IPS-18c (cell line): ENCODE measurements around the gene PARP12.

ENCODE experiments used
- H3K4me3 ChIP-seq: 2 replicates; pipeline ENCODE4 v1.7.0; 2013; ENCODE audit warnings: low read depth, mild to moderate bottlenecking, low read length, moderate library complexity; ENCODE audit not compliant: insufficient read depth
- H3K9me3 ChIP-seq: one replicate; pipeline ENCODE4 v1.6.1; 2013; ENCODE audit warnings: mild to moderate bottlenecking, low read length, moderate library complexity; ENCODE audit not compliant: control insufficient read depth, insufficient read depth

PARP12 gene

DNA sequence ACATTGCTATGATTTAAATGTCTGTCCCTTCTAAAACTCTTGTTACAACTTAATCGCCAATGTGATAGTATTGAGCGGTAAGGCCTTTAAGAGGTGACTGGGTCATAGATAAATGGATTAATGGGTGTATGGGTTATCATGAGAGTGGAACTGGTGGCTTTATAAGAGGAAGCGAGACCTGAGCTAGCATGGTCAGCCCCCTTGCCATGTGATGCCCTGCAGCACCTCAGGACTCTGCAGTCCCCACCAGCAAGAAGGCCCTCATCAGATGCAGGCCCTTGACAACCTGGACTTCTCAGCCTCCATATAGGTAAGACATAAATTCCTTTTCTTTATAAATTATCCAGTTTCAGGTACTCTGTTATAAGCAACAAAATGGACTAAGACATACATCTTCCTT, 15.6 kb downstream of the PARP12 start:
- Histone ChIP-seq H3K4me3 (no peak overlapping the region), H3K9me3 (no peaks in the 10 kb centered on the region)

DNA sequence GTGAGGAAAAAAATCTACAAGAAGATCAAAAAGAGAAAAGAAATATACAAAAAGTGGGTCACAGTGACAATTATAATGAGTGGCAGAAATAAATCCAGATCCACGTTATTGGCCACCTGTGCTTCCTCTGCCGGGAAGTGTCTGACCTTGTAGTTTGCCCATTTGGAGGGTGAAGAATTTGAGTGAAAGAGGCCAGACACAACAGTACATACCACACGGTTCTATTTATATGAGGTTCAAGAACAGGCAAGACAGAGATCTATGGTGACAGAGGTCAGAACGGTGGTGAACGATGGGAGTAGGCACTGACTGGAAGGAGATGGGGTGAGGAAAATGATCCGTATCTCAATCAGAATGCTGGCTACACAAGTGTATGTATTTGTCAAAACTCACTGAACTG, 17.1 kb downstream of the PARP12 start:
- H3K9me3 ChIP-seq = no peaks in the 10 kb centered on the region
- no peak overlapping the region for H3K4me3 ChIP-seq

DNA sequence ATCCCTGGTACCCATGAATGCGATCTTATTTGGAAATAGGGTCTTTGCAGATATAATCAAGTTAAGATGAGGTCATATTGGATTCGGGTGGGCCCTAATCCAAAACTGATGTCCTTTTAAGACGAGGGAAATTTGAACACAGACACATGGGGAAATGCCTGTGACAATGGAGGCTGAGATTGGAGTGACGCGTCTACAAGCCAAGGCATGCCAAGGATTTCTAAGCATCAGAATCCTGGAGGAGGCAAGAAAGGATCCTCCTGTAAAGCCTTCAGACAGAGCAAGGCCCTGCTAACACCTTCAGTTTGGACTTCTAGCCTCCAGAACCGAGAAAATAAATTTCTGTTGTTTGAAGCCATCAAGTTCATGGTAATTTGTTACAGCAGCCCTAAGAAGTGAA, 18.5 kb downstream of the PARP12 start:
- Histone ChIP-seq H3K9me3 (peaks cover under 1% of the 10 kb centered on the region), H3K4me3 (no peak overlapping the region)

DNA sequence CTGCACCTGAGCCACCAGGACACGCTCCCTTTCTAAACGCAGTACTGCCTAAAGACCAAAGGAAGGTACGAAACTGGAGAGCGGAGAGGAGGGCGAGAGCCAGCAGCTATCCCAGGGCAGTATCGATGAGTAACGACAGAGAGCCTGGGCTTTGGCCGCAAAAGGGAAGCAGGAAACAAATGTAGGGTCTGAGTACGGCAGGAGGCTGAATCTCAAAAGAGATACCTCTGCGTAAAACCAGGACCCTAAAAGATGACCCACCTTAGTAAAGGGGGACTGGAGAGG, 20.4 kb downstream of the PARP12 start:
- no peak overlapping the region for H3K4me3 ChIP-seq
- peaks cover 4% of the 10 kb centered on the region for H3K9me3 ChIP-seq

DNA sequence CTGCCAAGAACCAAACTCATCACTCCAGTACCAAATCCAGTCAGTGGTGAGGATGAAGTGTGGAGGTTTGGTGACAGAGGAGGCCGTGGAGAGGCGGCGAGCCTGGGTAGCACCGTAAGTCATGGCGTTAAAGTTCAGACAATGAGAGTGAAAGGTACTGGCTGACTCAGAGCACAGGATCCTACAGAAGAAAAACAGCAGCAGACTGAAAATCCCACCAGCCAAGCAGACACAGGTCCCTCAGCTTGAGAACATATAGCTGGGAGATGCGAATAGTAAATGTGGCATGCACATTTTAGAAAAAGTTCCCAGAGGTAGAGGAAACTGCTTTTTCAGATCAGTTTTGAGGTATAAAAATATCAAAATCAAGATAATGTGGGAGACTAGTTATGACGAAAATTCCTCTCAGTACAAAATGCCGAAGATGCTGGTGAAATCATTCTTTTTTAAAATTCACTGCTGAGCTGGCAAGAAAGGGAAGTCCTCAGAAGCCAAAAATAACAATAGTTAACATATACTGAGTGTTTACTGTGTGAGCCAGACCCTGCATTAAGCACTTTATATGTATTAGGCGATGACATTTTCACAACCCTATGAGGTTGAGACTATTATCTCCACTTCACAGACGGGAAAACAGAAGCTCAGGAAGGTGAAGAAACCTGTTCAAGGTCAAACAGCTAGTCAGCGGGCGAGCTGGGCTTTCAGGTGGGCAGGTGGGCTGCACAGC, 20.9 kb downstream of the PARP12 start:
- no peak overlapping the region for H3K4me3 ChIP-seq
- H3K9me3 ChIP-seq = peaks cover 4% of the 10 kb centered on the region

DNA sequence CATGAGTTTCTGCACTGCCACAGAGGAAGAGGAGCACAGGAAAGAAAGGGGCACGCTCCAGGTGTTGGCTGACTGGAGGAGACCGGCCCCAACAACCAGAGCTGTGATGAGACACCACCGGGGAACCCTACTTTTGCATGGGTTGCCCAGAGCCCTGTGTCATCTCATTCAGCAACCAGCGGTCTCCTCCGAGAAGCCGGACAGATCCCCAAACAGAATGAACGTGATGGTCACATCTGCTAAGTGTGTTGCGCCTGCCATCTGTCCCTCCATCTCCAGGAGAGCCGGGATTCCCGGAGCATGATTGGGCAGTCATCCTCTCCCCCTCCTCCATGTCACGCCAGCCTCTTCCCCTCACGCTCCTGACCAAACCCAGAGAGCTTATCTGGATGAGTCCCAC, 22.9 kb downstream of the PARP12 start:
- Histone ChIP-seq H3K4me3 (no peak overlapping the region), H3K9me3 (peaks cover 4% of the 10 kb centered on the region)

DNA sequence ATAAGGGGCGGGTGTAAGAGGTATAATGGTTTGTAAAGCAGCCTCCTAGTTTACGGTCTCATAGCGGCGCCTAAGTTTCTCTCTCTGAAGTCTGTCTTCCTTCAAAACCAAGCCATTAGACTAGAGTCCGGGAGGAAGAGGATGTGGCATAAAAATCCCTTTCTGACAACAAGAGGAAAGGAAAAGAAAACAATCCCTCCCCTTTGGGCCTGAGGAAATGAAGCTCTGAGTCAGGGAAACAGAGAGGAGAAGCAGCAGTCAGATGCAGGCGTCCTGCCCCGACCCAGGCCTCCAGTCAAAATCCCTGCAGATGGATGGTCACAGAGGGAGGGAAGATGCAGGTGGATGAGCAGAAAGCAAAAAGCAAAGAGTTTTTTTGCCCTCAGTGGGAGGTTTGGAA, 23.7 kb downstream of the PARP12 start:
- peaks cover 4% of the 10 kb centered on the region for H3K9me3 ChIP-seq

DNA sequence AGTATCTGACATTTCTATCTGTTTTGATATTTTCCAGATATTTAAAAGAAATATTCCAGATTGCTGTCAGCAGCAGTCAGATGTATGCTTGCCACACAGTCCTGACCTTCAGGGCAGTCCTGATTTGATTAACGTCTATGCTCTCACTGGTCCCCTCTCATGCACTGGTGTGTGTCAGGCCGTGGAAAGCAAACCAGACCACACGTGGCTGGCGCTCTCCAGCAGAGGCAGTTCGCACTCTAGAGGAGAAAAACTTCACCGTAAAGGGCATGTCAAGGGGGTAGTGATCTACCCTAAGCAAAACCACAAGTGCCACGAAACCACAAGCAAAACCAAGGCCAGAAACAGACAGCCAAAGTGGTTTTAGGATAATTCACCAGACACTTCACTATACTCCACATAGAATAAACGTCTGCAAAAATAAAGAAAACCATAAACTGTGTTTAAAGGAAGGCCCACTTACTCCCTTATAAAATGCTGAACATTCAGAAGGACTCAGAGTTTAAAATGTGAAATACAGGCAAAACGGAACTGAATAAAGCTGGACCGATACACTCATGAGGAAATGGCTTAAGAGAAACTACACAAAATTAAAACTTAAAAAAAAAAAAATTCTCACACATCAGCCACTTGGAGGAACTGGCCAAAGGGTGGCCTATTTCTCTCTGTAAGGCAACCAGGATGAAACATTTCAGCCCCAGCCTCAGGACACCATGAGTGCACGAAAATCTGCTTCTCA, 26.4 kb downstream of the PARP12 start:
- H3K4me3 ChIP-seq = no peak overlapping the region
- peaks cover 4% of the 10 kb centered on the region for H3K9me3 ChIP-seq

More for the DNA sequence above, 23.7 kb downstream of the PARP12 start:
- H3K4me3 ChIP-seq = no peak overlapping the region

DNA sequence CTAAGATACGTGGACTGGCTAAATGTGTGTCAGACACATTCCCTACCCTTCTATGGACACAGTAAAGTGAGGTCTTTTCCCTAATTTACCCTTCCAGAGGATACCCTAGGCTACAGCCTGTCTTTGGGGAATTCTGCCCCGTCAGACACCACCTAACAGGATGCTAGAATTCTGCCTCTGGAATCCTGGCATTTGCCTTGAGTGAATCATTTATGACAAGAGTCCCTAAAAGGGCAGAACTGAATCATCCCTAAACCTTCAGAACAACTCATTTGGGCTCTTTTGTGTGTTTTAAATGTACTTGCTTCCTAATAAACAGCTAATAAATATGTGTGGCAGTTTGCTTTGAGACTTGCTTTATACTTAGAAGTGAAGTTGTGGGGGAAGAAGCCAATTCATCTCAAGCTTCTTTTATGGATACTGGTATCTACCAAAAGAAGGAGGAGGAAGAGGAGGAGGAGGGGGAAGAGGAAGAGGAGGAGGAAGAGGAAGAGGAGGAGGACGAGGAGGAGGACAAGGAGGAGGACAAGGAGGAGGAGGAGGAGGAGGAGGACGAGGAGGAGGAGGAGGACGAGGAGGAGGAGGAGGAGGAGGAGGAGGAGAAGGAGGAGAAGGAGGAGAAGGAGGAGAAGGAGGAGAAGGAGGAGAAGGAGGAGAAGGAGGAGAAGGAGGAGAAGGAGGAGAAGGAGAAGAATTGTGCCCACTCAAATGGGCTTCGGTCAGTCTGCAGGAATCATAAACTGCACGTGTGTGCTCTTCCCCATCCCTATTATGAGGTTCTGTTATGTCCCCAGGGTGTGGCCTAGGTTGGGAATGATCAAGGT, 27.1 kb downstream of the PARP12 start:
- peaks cover 4% of the 10 kb centered on the region for H3K9me3 ChIP-seq
- H3K4me3 ChIP-seq = no peak overlapping the region

DNA sequence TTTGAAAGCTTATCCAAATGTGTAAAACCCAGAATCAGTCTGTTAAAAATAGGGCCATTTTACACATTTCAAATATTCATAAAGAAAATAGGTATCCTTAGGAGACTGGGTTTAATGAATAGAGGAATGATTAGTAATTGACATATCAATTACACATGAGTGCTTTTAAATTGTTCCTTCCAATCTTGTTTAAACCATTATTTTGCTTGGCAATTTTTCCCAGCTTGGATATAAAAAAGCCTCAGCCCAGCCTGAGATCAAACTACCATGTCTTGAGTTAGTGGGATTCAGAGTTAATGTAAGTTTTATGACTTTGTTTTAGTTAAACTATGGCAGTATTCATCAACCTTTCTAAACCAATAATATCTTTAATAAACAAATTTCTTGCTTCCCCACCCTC, 28.3 kb downstream of the PARP12 start:
- H3K9me3 ChIP-seq = peaks cover 4% of the 10 kb centered on the region
- no peak overlapping the region for H3K4me3 ChIP-seq

DNA sequence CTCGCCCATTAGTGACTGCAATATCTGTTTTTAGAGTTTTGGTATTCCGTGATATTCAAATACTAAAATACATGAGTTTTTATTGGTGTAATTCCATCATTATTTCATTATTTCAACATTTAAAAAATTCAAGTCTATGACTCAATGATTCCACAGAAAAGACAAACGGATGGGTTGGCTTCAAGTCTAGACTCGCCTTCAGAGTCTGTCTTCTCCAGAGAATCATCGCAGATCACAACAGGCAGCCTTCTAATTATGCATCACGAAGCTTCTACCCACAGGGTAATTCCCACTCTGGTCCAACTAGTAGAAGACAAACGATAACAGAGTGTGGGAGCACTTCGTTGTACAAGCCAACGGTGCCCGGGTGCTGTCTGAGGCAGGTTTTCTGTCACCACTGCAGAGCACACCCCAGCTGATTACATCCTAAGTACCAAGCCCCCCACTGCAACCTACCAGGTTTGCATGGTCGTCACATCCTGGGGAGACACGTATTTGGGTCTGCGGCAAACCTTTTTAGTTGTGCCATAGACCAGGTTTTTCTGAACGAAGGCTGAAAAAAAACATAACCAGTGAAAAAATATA, 28.9 kb downstream of the PARP12 start:
- Histone ChIP-seq H3K4me3 (no peak overlapping the region), H3K9me3 (no peaks in the 10 kb centered on the region)

DNA sequence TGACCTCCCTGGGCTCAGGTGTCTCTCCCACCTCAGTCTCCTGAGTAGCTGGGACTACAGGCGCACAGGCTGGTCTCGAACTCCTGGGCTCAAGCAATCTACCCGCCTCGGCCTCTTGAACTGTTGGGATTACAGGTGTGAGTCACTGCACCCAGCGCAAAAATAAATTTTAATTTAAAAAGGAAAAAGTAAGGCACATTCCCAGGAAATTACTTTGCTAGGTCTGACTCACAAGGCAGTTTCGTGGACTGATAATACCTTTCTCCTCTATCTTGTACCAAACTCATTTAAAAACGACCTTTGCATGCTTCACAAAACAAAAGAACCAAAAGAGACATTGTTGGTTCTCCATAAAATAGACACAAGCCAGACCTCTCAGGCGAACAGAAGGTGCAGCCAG, 29.7 kb downstream of the PARP12 start:
- Histone ChIP-seq H3K9me3 (no peaks in the 10 kb centered on the region), H3K4me3 (no peak overlapping the region)

DNA sequence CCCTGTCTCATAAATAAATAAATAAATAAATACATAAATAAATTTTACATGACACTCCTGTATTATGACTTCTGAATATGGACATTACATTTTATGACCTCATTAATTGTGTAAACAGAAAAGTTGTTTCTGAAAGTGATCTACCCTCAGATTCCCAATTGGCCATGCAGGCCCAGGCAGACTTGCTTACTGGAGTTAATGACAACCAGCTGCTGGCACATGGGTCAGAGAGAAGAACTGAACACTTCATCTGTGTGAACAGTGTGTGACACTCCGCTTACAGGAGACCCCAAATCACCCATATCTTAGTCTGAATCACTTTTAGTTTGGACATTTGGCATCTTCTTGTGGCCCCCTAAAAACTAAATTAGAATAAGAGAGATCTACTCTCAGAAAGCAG, 31.4 kb downstream of the PARP12 start:
- Histone ChIP-seq H3K4me3 (no peak overlapping the region), H3K9me3 (no peaks in the 10 kb centered on the region)

DNA sequence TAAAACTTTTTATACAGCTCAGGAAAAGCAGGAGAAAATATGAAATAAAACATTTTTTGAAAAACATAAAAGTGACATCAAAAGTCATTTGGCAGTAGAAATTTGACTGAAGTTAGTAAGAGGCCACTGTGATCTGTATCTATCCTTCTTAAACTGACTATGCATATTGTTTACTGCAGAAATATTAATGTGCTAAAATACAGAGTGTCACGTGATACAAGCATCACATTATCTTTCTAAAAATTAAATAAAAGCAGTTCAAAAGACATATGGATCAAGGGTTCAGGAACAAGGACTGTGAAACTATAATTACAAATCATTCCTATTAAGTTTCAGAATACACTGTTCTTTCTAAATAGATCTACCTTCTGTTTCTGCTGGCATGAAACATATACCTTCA, 33.7 kb downstream of the PARP12 start:
- no peak overlapping the region for H3K4me3 ChIP-seq

DNA sequence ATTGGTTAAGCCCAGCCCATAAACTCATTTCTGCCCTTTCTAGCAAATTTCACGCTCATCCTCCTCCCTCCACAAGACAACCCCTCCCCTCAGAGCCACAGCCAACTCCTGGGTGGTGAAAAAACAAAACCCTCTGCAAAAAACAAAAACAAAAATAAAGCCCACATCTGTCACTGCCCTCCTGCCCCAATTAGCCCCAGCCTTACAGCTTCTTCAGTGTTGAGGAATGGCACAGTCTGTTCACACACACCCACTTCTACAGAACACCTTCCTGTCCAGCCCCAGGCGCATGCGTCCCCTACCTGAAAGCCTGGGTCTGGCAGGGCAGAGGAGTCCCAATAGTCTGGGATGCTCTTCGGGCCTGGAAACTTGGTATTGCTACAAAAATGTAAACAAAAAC, 34.4 kb downstream of the PARP12 start:
- H3K4me3 ChIP-seq = no peak overlapping the region
- H3K9me3 ChIP-seq = no peaks in the 10 kb centered on the region

More for the DNA sequence above, 33.7 kb downstream of the PARP12 start:
- no peaks in the 10 kb centered on the region for H3K9me3 ChIP-seq

DNA sequence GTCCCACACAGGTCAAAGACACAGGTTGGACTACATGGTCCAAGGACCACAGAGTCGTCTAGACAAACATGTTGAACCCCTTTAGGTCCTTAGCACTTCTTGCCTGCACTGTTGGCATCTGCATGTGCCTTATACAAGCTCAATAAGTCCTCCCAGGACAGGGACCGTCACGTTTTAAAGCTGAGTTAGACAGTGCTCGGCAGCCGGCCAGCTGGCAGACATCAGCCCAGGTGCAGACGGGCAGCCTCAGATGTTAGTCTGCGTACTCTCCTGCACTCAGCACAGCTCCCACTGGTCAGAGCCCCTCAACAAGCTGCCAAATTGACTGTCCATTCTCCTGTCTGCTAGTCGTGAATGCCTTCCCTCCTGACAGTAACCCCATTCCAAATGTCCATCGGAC, 34.9 kb downstream of the PARP12 start:
- H3K4me3 ChIP-seq = no peak overlapping the region
- no peaks in the 10 kb centered on the region for H3K9me3 ChIP-seq

DNA sequence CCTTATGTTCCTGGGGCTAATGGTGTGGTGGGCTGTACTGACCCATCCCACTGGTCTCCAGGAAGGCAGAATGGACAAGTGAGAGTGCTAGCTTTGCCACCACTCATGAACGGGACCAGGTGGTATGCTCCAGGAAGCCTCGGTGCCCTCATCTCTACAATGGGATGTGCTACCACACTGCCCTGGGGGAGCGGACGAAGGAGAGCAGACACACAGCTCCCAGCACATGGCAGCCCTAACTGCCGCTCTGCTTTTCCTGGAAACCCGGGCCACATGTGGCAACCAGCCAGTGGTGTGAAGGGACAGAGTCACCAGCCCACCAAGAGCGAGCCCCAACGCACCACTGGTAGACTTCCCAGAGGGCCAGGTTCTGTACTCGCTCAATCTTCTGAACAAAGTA, 35.8 kb downstream of the PARP12 start:
- Histone ChIP-seq H3K9me3 (no peaks in the 10 kb centered on the region), H3K4me3 (no peak overlapping the region)
